Prostate gland (tissue), 2 donors: ENCODE data around the gene NR1I2. TPM values are rescaled to one million over a fixed set of nuclear protein-coding genes. Genes with fewer than 3 reads are reported as not detected.

Experiments used
- DNase-seq: peaks from one replicate; pipeline ENCODE4 v3.0.0-alpha.2; 2019; ENCODE audit warnings: low spot score
- H3K27ac ChIP-seq, 2 donors: fragments of 200-600 bp; sonication (generic); 2 replicates each; pipeline ENCODE4 v1.5.1; 2017 to 2019
- H3K27me3 ChIP-seq: fragments of 200-600 bp; sonication (generic); replicated peaks from 2 replicates; pipeline ENCODE4 v1.5.1; 2019; ENCODE audit not compliant: insufficient read depth
- H3K36me3 ChIP-seq, 2 donors: fragments of 200-600 bp; sonication (generic); 1 replicate in 1 of 2; 2 replicates in 1 of 2; pipeline versions ENCODE4 v1.5.1 to v1.8.1; 2017 to 2019
- H3K4me1 ChIP-seq: fragments of 200-600 bp; sonication (generic); replicated peaks from 2 replicates; pipeline ENCODE4 v1.5.1; 2019
- H3K4me3 ChIP-seq, 2 donors: fragments of 200-600 bp; sonication (generic); 2 replicates each; pipeline ENCODE4 v1.5.1; 2017 to 2019
- H3K9me3 ChIP-seq: fragments of 200-600 bp; sonication (generic); 2 replicates; pipeline ENCODE4 v1.5.1; 2017
- POLR2A ChIP-seq: fragments of 450-650 bp; IDR thresholded peaks from one replicate; pipeline ENCODE4 v1.6.1; 2016; ENCODE audit warnings: antibody characterized with exemption, mild to moderate bottlenecking
- POLR2AphosphoS5 ChIP-seq: sonication (generic); formaldehyde crosslinking; IDR thresholded peaks from one replicate; pipeline ENCODE4 v1.6.1; 2017; ENCODE audit warnings: antibody characterized with exemption
- WGBS: methylation state at CpG from one replicate; pipeline ENCODE4 v1.1.5; 2018; 5-methylcytosine and 5-hydroxymethylcytosine counted together
- intact Hi-C: fragments of 100-400 bp; cut with DNase I; formaldehyde crosslinking; loops from one replicate; pipeline ENCODE4 v1.14.2; 2022
- total RNA-seq, 2 donors: library from RNA; depleted of rRNA; stranded (reverse); fragments of >200 nt; gene quantifications; one replicate each; pipeline ENCODE4 v1.1.0, GENCODE V29; 2016
- TF ChIP-seq, protein P1 (sequence below), 4 experiments: fragments of 200-600 bp in 2 of 4; fragments of 450-650 bp in 2 of 4; sonication (generic) in 2 of 4; IDR thresholded peaks; 1 replicate in 3 of 4; 2 replicates in 1 of 4; pipeline ENCODE4 v1.5.1; 2016 to 2019; ENCODE audit warnings: antibody characterized with exemption in 4 of 4, mild to moderate bottlenecking in 2 of 4, moderate library complexity in 2 of 4

NR1I2 gene
- total RNA-seq, 2 donors from 2014 or later: 0.85 TPM; not detected in 1

DNA sequence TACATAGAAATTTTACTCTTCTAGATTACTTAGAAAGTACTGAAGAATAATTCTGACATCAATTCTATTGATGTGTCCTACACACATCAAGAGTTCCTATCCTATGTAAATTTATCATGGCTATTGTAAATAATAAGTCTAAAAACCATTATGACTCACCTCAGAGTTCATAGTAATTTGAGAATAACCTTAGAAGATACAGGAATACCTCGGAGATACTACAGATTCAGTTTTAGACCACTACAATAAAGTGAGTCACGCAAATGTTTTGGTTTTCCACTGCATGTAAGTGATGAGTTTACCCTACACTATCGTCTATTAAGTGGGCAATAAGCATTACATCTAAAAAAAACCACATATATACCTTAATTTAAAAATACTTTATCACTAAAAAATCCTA lies 74.8 kb downstream of the NR1I2 start:
- intact Hi-C loops: no loop called here

DNA sequence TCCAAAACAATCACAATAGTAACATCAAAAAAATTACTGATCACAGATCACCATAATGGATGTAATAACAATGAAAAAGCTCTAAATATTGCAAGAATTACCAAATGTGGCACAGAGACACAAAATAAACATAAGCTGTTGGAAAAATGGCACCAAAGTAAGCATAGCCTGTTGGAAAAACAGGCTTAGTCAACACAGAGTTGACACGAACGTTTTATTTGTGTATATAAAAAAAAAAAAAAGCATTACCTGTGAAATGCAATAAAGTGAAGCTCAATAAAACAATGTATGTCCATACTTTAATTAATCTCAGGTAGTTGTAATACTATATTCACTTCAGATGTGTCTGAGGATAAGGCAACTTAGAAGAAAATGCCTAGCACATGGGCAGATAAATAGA lies 77.1 kb downstream of the NR1I2 start:
- DNase-seq: no peak
- TF ChIP-seq POLR2AphosphoS5 (no peak), POLR2A (no peak)
- TF ChIP-seq, protein P1, sequence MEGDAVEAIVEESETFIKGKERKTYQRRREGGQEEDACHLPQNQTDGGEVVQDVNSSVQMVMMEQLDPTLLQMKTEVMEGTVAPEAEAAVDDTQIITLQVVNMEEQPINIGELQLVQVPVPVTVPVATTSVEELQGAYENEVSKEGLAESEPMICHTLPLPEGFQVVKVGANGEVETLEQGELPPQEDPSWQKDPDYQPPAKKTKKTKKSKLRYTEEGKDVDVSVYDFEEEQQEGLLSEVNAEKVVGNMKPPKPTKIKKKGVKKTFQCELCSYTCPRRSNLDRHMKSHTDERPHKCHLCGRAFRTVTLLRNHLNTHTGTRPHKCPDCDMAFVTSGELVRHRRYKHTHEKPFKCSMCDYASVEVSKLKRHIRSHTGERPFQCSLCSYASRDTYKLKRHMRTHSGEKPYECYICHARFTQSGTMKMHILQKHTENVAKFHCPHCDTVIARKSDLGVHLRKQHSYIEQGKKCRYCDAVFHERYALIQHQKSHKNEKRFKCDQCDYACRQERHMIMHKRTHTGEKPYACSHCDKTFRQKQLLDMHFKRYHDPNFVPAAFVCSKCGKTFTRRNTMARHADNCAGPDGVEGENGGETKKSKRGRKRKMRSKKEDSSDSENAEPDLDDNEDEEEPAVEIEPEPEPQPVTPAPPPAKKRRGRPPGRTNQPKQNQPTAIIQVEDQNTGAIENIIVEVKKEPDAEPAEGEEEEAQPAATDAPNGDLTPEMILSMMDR (IDR thresholded peaks at IDR 0.05): no peak
- Histone ChIP-seq H3K27me3 (no peaks in the 10 kb centered on the region), H3K4me1 (no peaks in the 10 kb centered on the region), H3K4me3 (no peak overlapping the region), H3K9me3 (no peaks in the 10 kb centered on the region), H3K36me3 (no peaks in the 10 kb centered on the region), H3K27ac (no peak overlapping the region)
- 67% methylated on average over 2 of the region's 2 CpGs for WGBS
- intact Hi-C loops: no loop called here

More for the DNA sequence above, 74.8 kb downstream of the NR1I2 start:
- TF ChIP-seq, protein P1 (IDR thresholded peaks at IDR 0.05): no peak
- TF ChIP-seq POLR2A (no peak), POLR2AphosphoS5 (no peak)
- Histone ChIP-seq H3K27ac (no peak overlapping the region), H3K4me3 (no peak overlapping the region), H3K9me3 (no peaks in the 10 kb centered on the region), H3K4me1 (no peaks in the 10 kb centered on the region), H3K27me3 (no peaks in the 10 kb centered on the region), H3K36me3 (no peaks in the 10 kb centered on the region)
- no peak for DNase-seq
- 95% methylated on average over 3 of the region's 3 CpGs for whole genome bisulfite sequencing

DNA sequence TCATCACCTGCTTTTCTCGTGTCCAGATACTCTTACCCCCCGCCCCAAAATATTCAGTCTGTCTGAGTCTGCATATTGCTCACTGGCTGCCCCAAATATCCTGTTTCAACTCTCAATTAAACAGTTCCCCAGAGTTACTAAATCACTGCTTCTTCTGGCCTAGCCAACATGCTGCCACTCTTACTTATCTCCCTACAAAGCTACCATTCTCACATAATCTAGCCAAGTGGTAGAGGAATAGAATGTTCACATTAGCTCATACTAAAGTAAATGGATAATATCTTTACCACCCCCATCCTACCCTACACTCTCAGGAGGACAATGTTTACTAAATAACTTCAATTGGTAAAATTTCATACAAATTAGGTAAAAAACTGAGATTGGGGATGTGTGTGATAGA lies 77.8 kb downstream of the NR1I2 start:
- no peak for DNase-seq
- Histone ChIP-seq H3K27ac (no peak overlapping the region), H3K4me1 (no peaks in the 10 kb centered on the region), H3K9me3 (no peaks in the 10 kb centered on the region), H3K36me3 (no peaks in the 10 kb centered on the region), H3K27me3 (no peaks in the 10 kb centered on the region), H3K4me3 (no peak overlapping the region)
- intact Hi-C loops: no loop called here
- WGBS: 94% methylated on average over 2 of the region's 2 CpGs
- no peak for TF ChIP-seq POLR2AphosphoS5
- TF ChIP-seq, protein P1 (IDR thresholded peaks at IDR 0.05): no peak

DNA sequence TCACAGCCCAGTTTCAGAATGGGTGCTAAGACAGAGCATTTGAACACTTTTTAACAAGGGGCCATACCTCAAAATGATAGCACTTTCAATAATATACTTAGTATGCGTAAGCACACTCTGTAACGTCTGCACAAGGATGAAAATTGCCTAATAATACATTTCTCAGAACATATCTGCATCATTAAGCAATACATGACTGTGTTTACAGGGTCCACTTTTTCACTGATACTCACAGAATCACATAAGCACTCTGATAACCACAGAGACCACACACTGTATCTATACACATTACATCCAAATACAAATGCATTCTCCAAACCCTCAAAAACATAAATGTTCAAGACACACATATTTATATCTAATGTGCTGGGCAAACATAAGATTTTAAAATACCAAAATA lies 79.8 kb downstream of the NR1I2 start:
- Histone ChIP-seq H3K27me3 (no peaks in the 10 kb centered on the region), H3K27ac (no peak overlapping the region), H3K4me3 (no peak overlapping the region), H3K36me3 (no peaks in the 10 kb centered on the region), H3K9me3 (no peaks in the 10 kb centered on the region), H3K4me1 (no peaks in the 10 kb centered on the region)
- intact Hi-C loops: no loop called here
- DNase-seq: no peak
- TF ChIP-seq, protein P1 (IDR thresholded peaks at IDR 0.05): no peak
- no peak for TF ChIP-seq POLR2AphosphoS5
- no peak for TF ChIP-seq POLR2A
- WGBS: 96% methylated on average over 2 of the region's 2 CpGs

DNA sequence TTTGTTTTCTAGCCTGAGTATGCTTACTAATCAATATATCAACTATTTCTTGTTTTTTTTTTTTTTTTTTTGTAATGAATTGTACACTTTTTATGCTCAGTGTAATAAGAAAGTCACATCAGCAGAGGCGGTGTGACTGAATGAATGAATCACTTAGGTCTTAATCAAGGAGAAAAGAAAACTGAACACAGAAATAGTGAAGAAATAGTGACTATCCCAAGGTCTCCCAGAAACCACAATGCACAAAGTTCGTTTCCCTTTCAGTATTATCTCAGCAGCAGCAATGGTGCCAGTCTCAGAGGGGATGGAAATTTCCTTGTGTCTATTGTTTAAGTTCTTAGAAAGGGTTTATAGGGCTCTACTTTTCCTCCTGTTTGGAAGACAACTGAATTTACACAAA lies 80.7 kb downstream of the NR1I2 start:
- H3K36me3 ChIP-seq: no peaks in the 10 kb centered on the region
- no peak for DNase-seq
- TF ChIP-seq POLR2A (no peak), POLR2AphosphoS5 (no peak)
- TF ChIP-seq, protein P1 (IDR thresholded peaks at IDR 0.05): no peak
- intact Hi-C loops: no loop called here
- 91% methylated on average over 2 of the region's 2 CpGs for WGBS
- no peak overlapping the region for H3K27ac ChIP-seq
- H3K27me3 ChIP-seq: no peaks in the 10 kb centered on the region
- no peak overlapping the region for H3K4me3 ChIP-seq
- H3K4me1 ChIP-seq: no peaks in the 10 kb centered on the region
- H3K9me3 ChIP-seq: no peaks in the 10 kb centered on the region
